WTC11 (cell line): ENCODE measurements around the gene PRDM5. TPM values are rescaled to one million over a fixed set of nuclear protein-coding genes. Genes with fewer than 3 reads are reported as not detected.

Experiments used
- ATAC-seq: fragments of 200-7000 bp; cut with Tn5 transposase; 2 replicates; pipeline ENCODE4 v1.10.0; 2021; ENCODE audit warnings: mild to moderate bottlenecking, moderate library complexity
- CTCF ChIA-PET: fragments of 300-600 bp; sonication (Branson Sonifier 250); formaldehyde crosslinking; loops from one replicate; lab custom pipeline; 2021; ENCODE audit warnings: antibody characterized with exemption; lab: Charles Lee
- POLR2A ChIA-PET: fragments of 350-600 bp; sonication (Branson Sonifier 250); formaldehyde crosslinking; loops from one replicate; lab custom pipeline; 2021; ENCODE audit warnings: antibody characterized with exemption; lab: Charles Lee
- DNase-seq: peaks from one replicate; pipeline ENCODE4 v3.0.0; 2021; ENCODE audit warnings: low spot score
- H3K27ac Mint-ChIP-seq: 2 replicates; pipeline ENCODE4 v1.8.0; 2021; ENCODE audit warnings: mixed read lengths
- H3K27me3 Mint-ChIP-seq: 2 replicates; pipeline ENCODE4 v1.8.0; 2021; ENCODE audit warnings: low read depth, mild to moderate bottlenecking, moderate library complexity, mixed read lengths
- H3K36me3 Mint-ChIP-seq: 2 replicates; pipeline ENCODE4 v1.8.0; 2021; ENCODE audit warnings: mixed read lengths
- H3K4me1 Mint-ChIP-seq: 2 replicates; pipeline ENCODE4 v1.8.0; 2022; ENCODE audit warnings: mixed read lengths
- H3K4me3 Mint-ChIP-seq: 2 replicates; pipeline ENCODE4 v1.8.0; 2021; ENCODE audit warnings: mild to moderate bottlenecking, moderate library complexity, mixed read lengths
- H3K9me3 Mint-ChIP-seq: 2 replicates; pipeline ENCODE4 v1.8.0; 2021; ENCODE audit warnings: mixed read lengths
- ARID4B ChIP-seq: sonication (generic); formaldehyde crosslinking; IDR thresholded peaks from 2 replicates; pipeline ENCODE4 v1.8.0; 2023; ENCODE audit warnings: missing genetic modification reagents, mild to moderate bottlenecking, borderline replicate concordance
- CREB1 ChIP-seq: sonication (generic); formaldehyde crosslinking; IDR thresholded peaks from 2 replicates; pipeline ENCODE4 v1.8.0; 2023; ENCODE audit warnings: mild to moderate bottlenecking, missing genetic modification reagents
- E2F5 ChIP-seq: sonication (generic); formaldehyde crosslinking; IDR thresholded peaks from 2 replicates; pipeline ENCODE4 v1.8.1; 2022; ENCODE audit warnings: mild to moderate bottlenecking, moderate library complexity, missing genetic modification reagents
- ESRRA ChIP-seq: sonication (generic); formaldehyde crosslinking; IDR thresholded peaks from 2 replicates; pipeline ENCODE4 v1.8.1; 2022; ENCODE audit warnings: mild to moderate bottlenecking, missing genetic modification reagents, borderline replicate concordance
- FOXJ3 ChIP-seq: sonication (generic); formaldehyde crosslinking; IDR thresholded peaks from 2 replicates; pipeline ENCODE4 v1.9.0; 2021; ENCODE audit warnings: missing genetic modification reagents, mild to moderate bottlenecking, borderline replicate concordance
- IRF2 ChIP-seq: sonication (generic); formaldehyde crosslinking; IDR thresholded peaks from 2 replicates; pipeline ENCODE4 v1.8.0; 2022; ENCODE audit warnings: low read depth, missing genetic modification reagents, borderline replicate concordance
- JAZF1 ChIP-seq: fragments of 250-450 bp; sonication (Bioruptor Pico); IDR thresholded peaks from 2 replicates; pipeline ENCODE4 v1.9.0; 2021; ENCODE audit warnings: moderate library complexity, mild to moderate bottlenecking, inconsistent platforms
- MYBL2 ChIP-seq: sonication (generic); formaldehyde crosslinking; IDR thresholded peaks from 2 replicates; pipeline ENCODE4 v1.8.1; 2023; ENCODE audit warnings: mild to moderate bottlenecking, moderate library complexity, missing genetic modification reagents
- PREB ChIP-seq: sonication (generic); formaldehyde crosslinking; IDR thresholded peaks from 2 replicates; pipeline ENCODE4 v1.8.1; 2022; ENCODE audit warnings: mild to moderate bottlenecking, missing genetic modification reagents, moderate library complexity, borderline replicate concordance
- SMAD4 ChIP-seq: sonication (generic); formaldehyde crosslinking; IDR thresholded peaks from 2 replicates; pipeline ENCODE4 v1.8.0; 2022; ENCODE audit warnings: mild to moderate bottlenecking, missing genetic modification reagents
- SP1 ChIP-seq: sonication (generic); formaldehyde crosslinking; conservative IDR thresholded peaks from 2 replicates; pipeline ENCODE4 v1.8.1; 2022; ENCODE audit warnings: missing genetic modification reagents
- TEAD1 ChIP-seq: sonication (generic); formaldehyde crosslinking; IDR thresholded peaks from 2 replicates; pipeline ENCODE4 v1.8.0; 2022; ENCODE audit warnings: mild to moderate bottlenecking, missing genetic modification reagents
- TEAD4 ChIP-seq: sonication (generic); formaldehyde crosslinking; IDR thresholded peaks from 2 replicates; pipeline ENCODE4 v1.8.0; 2022; ENCODE audit warnings: mild to moderate bottlenecking, missing genetic modification reagents
- TP53 ChIP-seq: sonication (generic); formaldehyde crosslinking; IDR thresholded peaks from 2 replicates; pipeline ENCODE4 v1.8.1; 2023; ENCODE audit warnings: mild to moderate bottlenecking, missing genetic modification reagents
- USF1 ChIP-seq: sonication (generic); formaldehyde crosslinking; IDR thresholded peaks from 2 replicates; pipeline ENCODE4 v1.8.0; 2022; ENCODE audit warnings: mild to moderate bottlenecking, missing genetic modification reagents
- ZMAT4 ChIP-seq: fragments of 250-450 bp; sonication (Bioruptor Pico); IDR thresholded peaks from 2 replicates; pipeline ENCODE4 v1.9.0; 2021; ENCODE audit warnings: mild to moderate bottlenecking
- ZNF121 ChIP-seq: sonication (generic); formaldehyde crosslinking; IDR thresholded peaks from 2 replicates; pipeline ENCODE4 v1.8.0; 2023; ENCODE audit warnings: missing genetic modification reagents
- ZNF317 ChIP-seq: sonication (generic); formaldehyde crosslinking; IDR thresholded peaks from 2 replicates; pipeline ENCODE4 v1.8.1; 2023; ENCODE audit warnings: low read depth, mild to moderate bottlenecking, moderate library complexity, missing genetic modification reagents, borderline replicate concordance
- ZNF423 ChIP-seq: fragments of 250-450 bp; sonication (Bioruptor Pico); IDR thresholded peaks from 2 replicates; pipeline ENCODE4 v2.1.2; 2022; ENCODE audit warnings: mild to moderate bottlenecking, moderate library complexity
- ZSCAN18 ChIP-seq: fragments of 250-450 bp; sonication (Bioruptor Pico); IDR thresholded peaks from 2 replicates; pipeline ENCODE4 v2.1.2; 2022; ENCODE audit warnings: mild to moderate bottlenecking, moderate library complexity
- total RNA-seq: library from RNA; stranded (reverse); gene quantifications from 3 replicates; pipeline ENCODE4 v1.2.3, GENCODE V29; 2021

Gene PRDM5
- total RNA-seq, 1 experiment from 2014 or later = 47.0 TPM

- POLR2A ChIA-PET = interaction anchor here (0.5 kb wide), 1 partner anchor 526 kb away, joined by 5 read pairs; no protein-coding TSS in a partner anchor
- no peak for TF ChIP-seq FOXJ3 (CRISPR knock-in tag)
- TF ChIP-seq IRF2 (CRISPR knock-in tag) = no peak
- TF ChIP-seq ZSCAN18 (CRISPR knock-in tag) = no peak
- no peak for TF ChIP-seq ZMAT4 (CRISPR knock-in tag)
- TF ChIP-seq SMAD4 (CRISPR knock-in tag) = no peak
- TF ChIP-seq SP1 (CRISPR knock-in tag) = no peak
- TF ChIP-seq TEAD4 = no peak
- no peak for TF ChIP-seq CREB1 (CRISPR knock-in tag)
- TF ChIP-seq MYBL2 (CRISPR knock-in tag) = no peak
- TF ChIP-seq ARID4B = no peak
- no peak for TF ChIP-seq JAZF1
- TF ChIP-seq ZNF423 (CRISPR knock-in tag) = no peak
- TF ChIP-seq PREB (CRISPR knock-in tag) = no peak
- TF ChIP-seq ZNF317 (CRISPR knock-in tag) = no peak
- TF ChIP-seq E2F5 (CRISPR knock-in tag) = no peak
- TF ChIP-seq TP53 (CRISPR knock-in tag) = no peak
- TF ChIP-seq USF1 = no peak
- no peak for TF ChIP-seq ESRRA
- no peak for TF ChIP-seq TEAD1 (CRISPR knock-in tag)
- TF ChIP-seq ZNF121 (CRISPR knock-in tag) = no peak
- DNase-seq (no peak), ATAC-seq (no peak)
- Mint-ChIP-seq H3K27ac (0 out of 2 replicates have a peak overlapping the region, but pooled peaks have one; percentile 13), H3K27me3 (no peaks in the 10 kb centered on the region), H3K4me3 (no peak overlapping the region), H3K36me3 (no peaks in the 10 kb centered on the region), H3K9me3 (no peaks in the 10 kb centered on the region), H3K4me1 (peaks cover 36% of the 10 kb centered on the region)
- CTCF ChIA-PET = interaction anchor here (0.8 to 1.2 kb wide), 2 partner anchors 120 to 568 kb away, joined by 3 to 5 read pairs; no protein-coding TSS in a partner anchor
Measured at GRCh38 chr4:120723105-120723504, 199.4 kb downstream of the PRDM5 start.
